HEK293 (cell line): ENCODE measurements around the gene KREMEN1.
"Not testable (repeated sequence)": the region's sequence is repeated elsewhere in the genome, so short reads cannot be mapped to it uniquely, and the experiment has no call there.

Experiments
- CTCF ChIA-PET: fragments of 350-600 bp; formaldehyde crosslinking; extraction: SDS; loops from one replicate; lab custom pipeline; 2021; ENCODE audit warnings: antibody characterized with exemption; lab: Yijun Ruan, JAX
- POLR2A ChIA-PET: fragments of 300-600 bp; formaldehyde crosslinking; extraction: SDS; loops from one replicate; lab custom pipeline; 2020; ENCODE audit warnings: antibody characterized with exemption, inconsistent platforms; lab: Yijun Ruan, JAX
- H3K27ac ChIP-seq: fragments of 200-500 bp; sonication (Bioruptor generic); 2 replicates; pipeline ENCODE4 v1.5.1; 2014; ENCODE audit warnings: low read depth, low read length, control low read depth, inconsistent platforms; ENCODE audit errors: extremely low read depth
- H3K36me3 ChIP-seq, 2 experiments: fragments of 200-500 bp in 1 of 2; sonication (Bioruptor generic) in 1 of 2; 1 replicate in 1 of 2; 2 replicates in 1 of 2; pipeline ENCODE4 v1.5.1; 2014 to 2017; ENCODE audit warnings: inconsistent platforms in 2 of 2, low read length in 2 of 2; ENCODE audit not compliant: control insufficient read depth in 2 of 2, insufficient read depth in 1 of 2
- H3K4me1 ChIP-seq: fragments of 200-500 bp; sonication (Bioruptor generic); 2 replicates; pipeline ENCODE4 v1.5.1; 2014; ENCODE audit warnings: mild to moderate bottlenecking, low read length, inconsistent platforms; ENCODE audit not compliant: control insufficient read depth, insufficient read depth
- H3K4me3 ChIP-seq: 2 replicates; pipeline ENCODE4 v1.5.1; 2011; ENCODE audit warnings: low read depth, mild to moderate bottlenecking, control low read depth, low read length, moderate library complexity
- H3K9me3 ChIP-seq: fragments of 200-500 bp; sonication (Bioruptor generic); 2 replicates; pipeline ENCODE4 v1.5.1; 2014; ENCODE audit warnings: low read depth, low read length, inconsistent platforms; ENCODE audit not compliant: control insufficient read depth, insufficient read depth
- KLF8 ChIP-seq: fragments of 450-650 bp; formaldehyde crosslinking; IDR thresholded peaks from 2 replicates; pipeline ENCODE4 v1.5.1; 2016; ENCODE audit warnings: missing biosample characterization, missing genetic modification characterization
- REPIN1 ChIP-seq: fragments of 450-650 bp; formaldehyde crosslinking; IDR thresholded peaks from 2 replicates; pipeline ENCODE4 v1.5.1; 2017; ENCODE audit warnings: missing biosample characterization, missing genetic modification characterization, low read depth
- ZFHX2 ChIP-seq: fragments of 450-650 bp; formaldehyde crosslinking; conservative IDR thresholded peaks from 2 replicates; pipeline ENCODE4 v1.5.1; 2016; ENCODE audit warnings: missing biosample characterization, missing genetic modification characterization
- ZNF114 ChIP-seq: fragments of 450-650 bp; formaldehyde crosslinking; IDR thresholded peaks from 2 replicates; pipeline ENCODE4 v1.5.0; 2017; ENCODE audit warnings: missing biosample characterization, missing genetic modification characterization
- ZNF221 ChIP-seq: fragments of 450-650 bp; formaldehyde crosslinking; IDR thresholded peaks from 2 replicates; pipeline ENCODE4 v1.5.1; 2017; ENCODE audit warnings: missing biosample characterization, missing genetic modification characterization, borderline replicate concordance
- ZNF248 ChIP-seq: fragments of 450-650 bp; formaldehyde crosslinking; IDR thresholded peaks from 2 replicates; pipeline ENCODE4 v1.5.1; 2017; ENCODE audit warnings: missing biosample characterization, missing genetic modification characterization
- ZNF311 ChIP-seq: fragments of 450-650 bp; formaldehyde crosslinking; IDR thresholded peaks from 2 replicates; pipeline ENCODE4 v1.5.1; 2017; ENCODE audit warnings: missing biosample characterization, missing genetic modification characterization, borderline replicate concordance
- ZNF366 ChIP-seq: fragments of 450-650 bp; formaldehyde crosslinking; conservative IDR thresholded peaks from 2 replicates; pipeline ENCODE4 v1.5.1; 2016; ENCODE audit warnings: missing biosample characterization, missing genetic modification characterization
- ZNF777 ChIP-seq: fragments of 450-650 bp; formaldehyde crosslinking; IDR thresholded peaks from 2 replicates; pipeline ENCODE4 v1.5.1; 2017; ENCODE audit warnings: missing biosample characterization, missing genetic modification characterization, borderline replicate concordance
- ZSCAN16 ChIP-seq: fragments of 450-650 bp; formaldehyde crosslinking; IDR thresholded peaks from 2 replicates; pipeline ENCODE4 v1.5.1; 2016; ENCODE audit warnings: missing biosample characterization, missing genetic modification characterization
- ZXDB ChIP-seq: fragments of 450-650 bp; formaldehyde crosslinking; IDR thresholded peaks from 2 replicates; pipeline ENCODE4 v1.5.1; 2016; ENCODE audit warnings: missing biosample characterization, missing genetic modification characterization
- TF ChIP-seq, protein P1 (sequence below): IDR thresholded peaks from 2 replicates; pipeline ENCODE4 v1.6.1; 2011; ENCODE audit warnings: mild to moderate bottlenecking, low read depth, low read length, borderline replicate concordance
- TF ChIP-seq, protein P2 (sequence below): fragments of 450-650 bp; formaldehyde crosslinking; IDR thresholded peaks from 2 replicates; pipeline ENCODE4 v1.5.1; 2017; ENCODE audit warnings: missing biosample characterization, mild to moderate bottlenecking, missing genetic modification characterization, moderate library complexity
- TF ChIP-seq, protein P3 (sequence below): fragments of 450-650 bp; formaldehyde crosslinking; IDR thresholded peaks from 2 replicates; pipeline ENCODE4 v1.5.1; 2016; ENCODE audit warnings: missing biosample characterization, missing genetic modification characterization
- TF ChIP-seq, protein P4 (sequence below): fragments of 450-650 bp; formaldehyde crosslinking; IDR thresholded peaks from 2 replicates; pipeline ENCODE4 v1.5.1; 2016; ENCODE audit warnings: missing biosample characterization, missing genetic modification characterization
- TF ChIP-seq, protein P5 (sequence below): fragments of 450-650 bp; formaldehyde crosslinking; IDR thresholded peaks from 2 replicates; pipeline ENCODE4 v1.5.1; 2016; ENCODE audit warnings: missing biosample characterization, missing genetic modification characterization

Gene KREMEN1

DNA sequence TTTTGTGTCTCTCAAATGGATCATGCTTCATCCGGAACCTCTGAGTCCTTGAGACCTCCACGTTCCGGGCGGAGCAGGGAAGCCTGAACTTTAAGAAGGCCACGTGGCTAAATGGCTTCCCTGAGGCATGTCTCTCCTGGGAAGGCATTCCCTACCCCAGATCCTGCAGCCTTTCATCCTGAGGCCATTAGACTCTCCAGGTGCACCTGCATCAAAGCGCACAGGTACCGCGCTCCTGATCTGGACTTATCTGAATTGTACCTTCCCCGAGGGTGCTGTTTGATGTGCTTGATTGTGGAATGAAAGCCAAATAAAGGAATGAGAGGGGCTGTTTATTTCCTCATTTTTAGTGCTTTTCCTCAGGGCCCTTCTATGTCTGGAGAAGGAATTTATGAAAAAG is 33.7 kb upstream of the KREMEN1 start:
- CTCF ChIA-PET: interaction anchor here (0.6 to 9.7 kb wide), 17 partner anchors 10 to 439 kb away, joined by 3 to 121 read pairs (median 5); no protein-coding TSS in a partner anchor

DNA sequence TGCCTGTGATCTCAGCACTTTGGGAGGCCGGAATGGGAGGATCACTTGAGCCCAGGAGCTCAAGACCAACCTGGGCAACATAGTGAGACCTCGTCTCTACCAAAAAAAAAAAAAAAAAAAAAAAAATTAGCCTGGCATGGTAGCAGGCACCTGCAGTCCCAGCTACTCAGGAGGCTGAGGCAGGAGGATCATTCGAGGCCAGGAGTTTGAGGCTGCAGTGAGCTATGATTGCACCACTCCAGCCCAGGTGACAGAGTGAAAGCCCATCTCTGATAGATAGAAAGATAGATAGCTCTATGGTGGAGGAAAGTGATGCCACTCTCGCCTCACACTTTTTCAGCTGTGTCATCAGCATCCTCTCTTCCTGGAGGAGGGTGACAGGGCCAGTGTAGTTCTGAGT is 33.2 kb upstream of the KREMEN1 start:
- H3K27ac ChIP-seq, H3K9me3 ChIP-seq, H3K4me3 ChIP-seq, H3K4me1 ChIP-seq: not testable (repeated sequence)
- peaks cover 0 to 16% of the 10 kb centered on the region in 2 experiments; a peak in 1 of 3 replicates for H3K36me3 ChIP-seq
- POLR2A ChIA-PET: interaction anchor here (0.7 to 1.9 kb wide), 3 partner anchors 80 to 267 kb away, joined by 5 to 11 read pairs (median 6); partner anchors contain the start of genes CCDC117 and ZNRF3
- CTCF ChIA-PET: interaction anchor here (0.7 to 9.7 kb wide), 32 partner anchors 10 to 439 kb away, joined by 3 to 121 read pairs (median 6); no protein-coding TSS in a partner anchor
- 0 out of 2 replicates have a peak, but pooled peaks have one; percentile 10 for TF ChIP-seq ZNF366

More for the DNA sequence above, 33.7 kb upstream of the KREMEN1 start:
- no peak overlapping the region for H3K4me3 ChIP-seq
- peaks cover 0 to 10% of the 10 kb centered on the region in 2 experiments; a peak in 1 of 3 replicates for H3K36me3 ChIP-seq
- TF ChIP-seq ZNF114 (tag by site-specific recombination): no peak
- TF ChIP-seq ZXDB: no peak
- no peak for TF ChIP-seq ZNF311 (tag by site-specific recombination)
- no peak for TF ChIP-seq ZSCAN16
- TF ChIP-seq REPIN1 (tag by site-specific recombination): no peak
- no peak for TF ChIP-seq ZNF221 (tag by site-specific recombination)
- TF ChIP-seq ZNF248 (tag by site-specific recombination): no peak
- TF ChIP-seq, protein P1, sequence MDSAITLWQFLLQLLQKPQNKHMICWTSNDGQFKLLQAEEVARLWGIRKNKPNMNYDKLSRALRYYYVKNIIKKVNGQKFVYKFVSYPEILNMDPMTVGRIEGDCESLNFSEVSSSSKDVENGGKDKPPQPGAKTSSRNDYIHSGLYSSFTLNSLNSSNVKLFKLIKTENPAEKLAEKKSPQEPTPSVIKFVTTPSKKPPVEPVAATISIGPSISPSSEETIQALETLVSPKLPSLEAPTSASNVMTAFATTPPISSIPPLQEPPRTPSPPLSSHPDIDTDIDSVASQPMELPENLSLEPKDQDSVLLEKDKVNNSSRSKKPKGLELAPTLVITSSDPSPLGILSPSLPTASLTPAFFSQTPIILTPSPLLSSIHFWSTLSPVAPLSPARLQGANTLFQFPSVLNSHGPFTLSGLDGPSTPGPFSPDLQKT: no peak
- TF ChIP-seq, protein P2, sequence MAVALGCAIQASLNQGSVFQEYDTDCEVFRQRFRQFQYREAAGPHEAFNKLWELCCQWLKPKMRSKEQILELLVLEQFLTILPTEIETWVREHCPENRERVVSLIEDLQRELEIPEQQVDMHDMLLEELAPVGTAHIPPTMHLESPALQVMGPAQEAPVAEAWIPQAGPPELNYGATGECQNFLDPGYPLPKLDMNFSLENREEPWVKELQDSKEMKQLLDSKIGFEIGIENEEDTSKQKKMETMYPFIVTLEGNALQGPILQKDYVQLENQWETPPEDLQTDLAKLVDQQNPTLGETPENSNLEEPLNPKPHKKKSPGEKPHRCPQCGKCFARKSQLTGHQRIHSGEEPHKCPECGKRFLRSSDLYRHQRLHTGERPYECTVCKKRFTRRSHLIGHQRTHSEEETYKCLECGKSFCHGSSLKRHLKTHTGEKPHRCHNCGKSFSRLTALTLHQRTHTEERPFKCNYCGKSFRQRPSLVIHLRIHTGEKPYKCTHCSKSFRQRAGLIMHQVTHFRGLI (tag by site-specific recombination): no peak
- TF ChIP-seq, protein P3, sequence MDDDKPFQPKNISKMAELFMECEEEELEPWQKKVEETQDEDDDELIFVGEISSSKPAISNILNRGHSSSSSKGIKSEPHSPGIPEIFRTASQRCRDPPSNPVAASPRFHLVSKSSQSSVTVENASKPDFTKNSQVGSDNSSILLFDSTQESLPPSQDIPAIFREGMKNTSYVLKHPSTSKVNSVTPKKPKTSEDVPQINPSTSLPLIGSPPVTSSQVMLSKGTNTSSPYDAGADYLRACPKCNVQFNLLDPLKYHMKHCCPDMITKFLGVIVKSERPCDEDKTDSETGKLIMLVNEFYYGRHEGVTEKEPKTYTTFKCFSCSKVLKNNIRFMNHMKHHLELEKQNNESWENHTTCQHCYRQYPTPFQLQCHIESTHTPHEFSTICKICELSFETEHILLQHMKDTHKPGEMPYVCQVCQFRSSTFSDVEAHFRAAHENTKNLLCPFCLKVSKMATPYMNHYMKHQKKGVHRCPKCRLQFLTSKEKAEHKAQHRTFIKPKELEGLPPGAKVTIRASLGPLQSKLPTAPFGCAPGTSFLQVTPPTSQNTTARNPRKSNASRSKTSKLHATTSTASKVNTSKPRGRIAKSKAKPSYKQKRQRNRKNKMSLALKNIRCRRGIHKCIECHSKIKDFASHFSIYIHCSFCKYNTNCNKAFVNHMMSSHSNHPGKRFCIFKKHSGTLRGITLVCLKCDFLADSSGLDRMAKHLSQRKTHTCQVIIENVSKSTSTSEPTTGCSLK: no peak
- TF ChIP-seq ZNF777: no peak
- TF ChIP-seq, protein P4, sequence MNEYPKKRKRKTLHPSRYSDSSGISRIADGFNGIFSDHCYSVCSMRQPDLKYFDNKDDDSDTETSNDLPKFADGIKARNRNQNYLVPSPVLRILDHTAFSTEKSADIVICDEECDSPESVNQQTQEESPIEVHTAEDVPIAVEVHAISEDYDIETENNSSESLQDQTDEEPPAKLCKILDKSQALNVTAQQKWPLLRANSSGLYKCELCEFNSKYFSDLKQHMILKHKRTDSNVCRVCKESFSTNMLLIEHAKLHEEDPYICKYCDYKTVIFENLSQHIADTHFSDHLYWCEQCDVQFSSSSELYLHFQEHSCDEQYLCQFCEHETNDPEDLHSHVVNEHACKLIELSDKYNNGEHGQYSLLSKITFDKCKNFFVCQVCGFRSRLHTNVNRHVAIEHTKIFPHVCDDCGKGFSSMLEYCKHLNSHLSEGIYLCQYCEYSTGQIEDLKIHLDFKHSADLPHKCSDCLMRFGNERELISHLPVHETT (tag by site-specific recombination): no peak
- no peak for TF ChIP-seq KLF8 (tag by site-specific recombination)
- TF ChIP-seq ZFHX2 (tag by site-specific recombination): no peak
- TF ChIP-seq, protein P5, sequence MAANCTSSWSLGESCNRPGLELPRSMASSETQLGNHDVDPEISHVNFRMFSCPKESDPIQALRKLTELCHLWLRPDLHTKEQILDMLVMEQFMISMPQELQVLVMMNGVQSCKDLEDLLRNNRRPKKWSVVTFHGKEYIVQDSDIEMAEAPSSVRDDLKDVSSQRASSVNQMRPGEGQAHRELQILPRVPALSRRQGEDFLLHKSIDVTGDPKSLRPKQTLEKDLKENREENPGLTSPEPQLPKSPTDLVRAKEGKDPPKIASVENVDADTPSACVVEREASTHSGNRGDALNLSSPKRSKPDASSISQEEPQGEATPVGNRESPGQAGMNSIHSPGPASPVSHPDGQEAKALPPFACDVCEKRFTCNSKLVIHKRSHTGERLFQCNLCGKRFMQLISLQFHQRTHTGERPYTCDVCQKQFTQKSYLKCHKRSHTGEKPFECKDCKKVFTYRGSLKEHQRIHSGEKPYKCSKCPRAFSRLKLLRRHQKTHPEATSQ (tag by site-specific recombination): no peak
- POLR2A ChIA-PET: interaction anchor here (0.7 to 1.9 kb wide), 3 partner anchors 79 to 267 kb away, joined by 5 to 11 read pairs (median 6); partner anchors contain the start of genes CCDC117 and ZNRF3
- H3K9me3 ChIP-seq: no peaks in the 10 kb centered on the region
- no peak overlapping the region for H3K27ac ChIP-seq
- no peaks in the 10 kb centered on the region for H3K4me1 ChIP-seq
